ENCODE data around the gene VPS51. TPM values are rescaled to one million over a fixed set of nuclear protein-coding genes. Genes with fewer than 3 reads are reported as not detected.

The VPS51 gene
- total and polyA plus RNA-seq, 9 of the 15 experiments (the other 6 are each of a cell fraction or from before 2014, with no cell fraction given), result 1.8 to 143 (median 46.8) TPM

- TF ChIP-seq ZBTB34 (CRISPR knock-in tag; IDR thresholded peaks at IDR 0.05) (no peak), PTBP1 (IDR thresholded peaks at IDR 0.05; ENCODE audit: low read depth, low read length) (no peak), MEF2A (IDR thresholded peaks at IDR 0.05; ENCODE audit: control insufficient read depth, low read depth, low read length) (peak; percentile 44; the same call in 1 of the 2 replicates), KDM5B (IDR thresholded peaks at IDR 0.05; ENCODE audit: insufficient replicate concordance, low read depth, low read length) (peak; percentile 61), NFIX (CRISPR knock-in tag; IDR thresholded peaks at IDR 0.05; ENCODE audit: low read depth) (no peak), BRF2 (IDR thresholded peaks at IDR 0.05; ENCODE audit: borderline replicate concordance, insufficient read depth, insufficient read length) (no peak), DPF2 (IDR thresholded peaks at IDR 0.05) (no peak), THRAP3 (IDR thresholded peaks at IDR 0.05; ENCODE audit: borderline replicate concordance) (no peak), ETS1 (conservative IDR thresholded peaks at IDR 0.05; ENCODE audit: control insufficient read depth, low read depth, low read length) (peak; percentile 86; the same call in 1 of the 2 replicates), PYGO2 (tag; IDR thresholded peaks at IDR 0.05) (no peak), BDP1 (IDR thresholded peaks at IDR 0.05; ENCODE audit: insufficient read depth, insufficient read length) (no peak), RBM22 (IDR thresholded peaks at IDR 0.05; ENCODE audit: low read depth, low read length, poor library complexity, severe bottlenecking) (peak; percentile 98), TBL1XR1 (IDR thresholded peaks at IDR 0.05; ENCODE audit: low read length in 2 of 2) (peak in 1 of 2 experiments; percentile 44; a peak in 2 of 4 replicates), HINFP (tag; conservative IDR thresholded peaks at IDR 0.05; ENCODE audit: low read depth) (no peak), PRMT5 (CRISPR knock-in tag; IDR thresholded peaks at IDR 0.05) (peak; percentile 95), ZNF551 (CRISPR knock-in tag; IDR thresholded peaks at IDR 0.05) (no peak), U2AF2 (optimal IDR thresholded peaks at IDR 0.05; ENCODE audit: low read depth, low read length) (no peak), ELK3 (CRISPR knock-in tag; IDR thresholded peaks at IDR 0.05) (no peak), GATAD2A (IDR thresholded peaks at IDR 0.05) (peak; percentile 99), SP2 (IDR thresholded peaks at IDR 0.05; ENCODE audit: extremely low read depth, low read depth, low read length, poor library complexity, severe bottlenecking) (no peak), FOXK2 (conservative IDR thresholded peaks at IDR 0.05 in 1 of 2, IDR thresholded peaks at IDR 0.05 in 1 of 2; ENCODE audit: low read depth in 2 of 2) (peak; percentile 81 to 85)
Observed at GRCh38 chr11:65117206-65118096, 21.4 kb downstream of the VPS51 start, which contains the start of gene ZNHIT2 (continued).

All from K562 (cell line).